DOHH2 (cell line): ENCODE results near the gene CRYBG3.

Source experiments
- EZH2phosphoT487 ChIP-seq: fragments of 200-600 bp; sonication (generic); IDR thresholded peaks from 2 replicates; pipeline ENCODE4 v1.6.1; 2017; ENCODE audit warnings: borderline replicate concordance, mild to moderate bottlenecking, antibody characterized with exemption, low read length, moderate library complexity, mixed read lengths
- TF ChIP-seq, protein P1 (sequence below): fragments of 200-600 bp; sonication (generic); IDR thresholded peaks from one replicate; pipeline ENCODE4 v1.5.1; 2014; ENCODE audit warnings: antibody characterized with exemption, mild to moderate bottlenecking, low read depth, low read length; ENCODE audit not compliant: poor library complexity, severe bottlenecking

DNA sequence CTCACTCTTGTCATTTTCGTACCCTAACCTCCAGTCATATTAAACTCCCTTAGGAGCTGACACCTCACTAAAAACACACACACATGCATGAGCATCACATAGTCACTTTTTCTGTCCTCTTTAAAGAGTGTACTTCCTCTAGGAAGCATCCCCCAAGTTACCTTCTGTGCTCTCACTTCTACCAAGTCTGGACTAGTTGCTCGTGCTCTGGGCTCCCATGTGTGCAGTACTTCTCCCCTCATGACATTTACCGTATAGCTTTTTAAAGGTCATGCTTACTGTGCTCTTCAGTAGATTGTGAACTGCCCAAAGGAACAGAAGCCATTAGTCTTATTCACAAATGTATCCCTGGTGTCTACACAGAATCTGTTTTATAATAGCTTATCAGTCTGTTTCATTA is 42.0 kb downstream of the CRYBG3 start:
- TF ChIP-seq, protein P1, sequence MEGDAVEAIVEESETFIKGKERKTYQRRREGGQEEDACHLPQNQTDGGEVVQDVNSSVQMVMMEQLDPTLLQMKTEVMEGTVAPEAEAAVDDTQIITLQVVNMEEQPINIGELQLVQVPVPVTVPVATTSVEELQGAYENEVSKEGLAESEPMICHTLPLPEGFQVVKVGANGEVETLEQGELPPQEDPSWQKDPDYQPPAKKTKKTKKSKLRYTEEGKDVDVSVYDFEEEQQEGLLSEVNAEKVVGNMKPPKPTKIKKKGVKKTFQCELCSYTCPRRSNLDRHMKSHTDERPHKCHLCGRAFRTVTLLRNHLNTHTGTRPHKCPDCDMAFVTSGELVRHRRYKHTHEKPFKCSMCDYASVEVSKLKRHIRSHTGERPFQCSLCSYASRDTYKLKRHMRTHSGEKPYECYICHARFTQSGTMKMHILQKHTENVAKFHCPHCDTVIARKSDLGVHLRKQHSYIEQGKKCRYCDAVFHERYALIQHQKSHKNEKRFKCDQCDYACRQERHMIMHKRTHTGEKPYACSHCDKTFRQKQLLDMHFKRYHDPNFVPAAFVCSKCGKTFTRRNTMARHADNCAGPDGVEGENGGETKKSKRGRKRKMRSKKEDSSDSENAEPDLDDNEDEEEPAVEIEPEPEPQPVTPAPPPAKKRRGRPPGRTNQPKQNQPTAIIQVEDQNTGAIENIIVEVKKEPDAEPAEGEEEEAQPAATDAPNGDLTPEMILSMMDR = no peak
- TF ChIP-seq EZH2phosphoT487 = no peak
